Fibroblast of the aortic adventitia (primary cell): Measurements from ENCODE around the gene PTPN1. TPM values are rescaled to one million over a fixed set of nuclear protein-coding genes. Genes with fewer than 3 reads are reported as not detected.

Source experiments
- DNase-seq: peaks from one replicate; pipeline ENCODE4 v3.0.0-alpha.2; 2010; ENCODE audit warnings: low read depth
- H3K4me3 ChIP-seq: 2 replicates; pipeline ENCODE4 v1.5.1; 2011; ENCODE audit warnings: low read depth, mild to moderate bottlenecking, control low read depth, low read length, moderate library complexity
- CTCF ChIP-seq: IDR thresholded peaks from 2 replicates; pipeline ENCODE4 v1.5.1; 2011; ENCODE audit warnings: mild to moderate bottlenecking, low read length, control low read depth, inconsistent platforms; ENCODE audit not compliant: insufficient read depth
- total RNA-seq: library from RNA; depleted of rRNA; stranded (reverse); fragments of >200 nt; gene quantifications from 2 replicates; pipeline ENCODE4 v1.2.3, GENCODE V29; 2012; ENCODE audit warnings: low replicate concordance

Gene PTPN1
- total RNA-seq, 1 donor: 19.9 TPM

- no peak for TF ChIP-seq CTCF
- no peak for DNase-seq
- H3K4me3 ChIP-seq: no peak overlapping the region
Measured at GRCh38 chr20:50482396-50482981, 27.7 kb upstream of the PTPN1 start.

GRCh38 chr20:50484271-50484976, 25.8 kb upstream of the PTPN1 start:
- peak; percentile 11 for TF ChIP-seq CTCF
- DNase-seq: peak; percentile 24
- peak overlapping the region; percentile 66 for H3K4me3 ChIP-seq

- H3K4me3 ChIP-seq: no peak overlapping the region
- no peak for TF ChIP-seq CTCF
- DNase-seq: no peak
Measured at GRCh38 chr20:50487397-50487796, 22.8 kb upstream of the PTPN1 start.

GRCh38 chr20:50488236-50488806, 21.9 kb upstream of the PTPN1 start:
- no peak overlapping the region for H3K4me3 ChIP-seq
- TF ChIP-seq CTCF: no peak
- DNase-seq: no peak

- TF ChIP-seq CTCF: no peak
- H3K4me3 ChIP-seq: no peak overlapping the region
- DNase-seq: no peak
Measured at GRCh38 chr20:50491168-50491567, 19.0 kb upstream of the PTPN1 start.

- H3K4me3 ChIP-seq: no peak overlapping the region
- no peak for TF ChIP-seq CTCF
- DNase-seq: peak; percentile 81
Measured at GRCh38 chr20:50491926-50492634, 18.1 kb upstream of the PTPN1 start.
